Stimulated activated CD8-positive, alpha-beta memory T cell treated with anti-CD3 and anti-CD28 coated beads, Interleukin-4, amount 100 ng/mL, for 1 hour (primary cell): Measurements from ENCODE around the gene POLR3H.
"Not testable (repeated sequence)": the region's sequence is repeated elsewhere in the genome, so short reads cannot be mapped to it uniquely, and the experiment has no call there.

Experiments
- DNase-seq, 2 donors: peaks; one replicate each; pipeline ENCODE4 v3.0.0-alpha.2; 2020; ENCODE audit warnings: low read depth in 2 of 2, low spot score in 1 of 2

Gene POLR3H, protein sequence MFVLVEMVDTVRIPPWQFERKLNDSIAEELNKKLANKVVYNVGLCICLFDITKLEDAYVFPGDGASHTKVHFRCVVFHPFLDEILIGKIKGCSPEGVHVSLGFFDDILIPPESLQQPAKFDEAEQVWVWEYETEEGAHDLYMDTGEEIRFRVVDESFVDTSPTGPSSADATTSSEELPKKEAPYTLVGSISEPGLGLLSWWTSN

DNA sequence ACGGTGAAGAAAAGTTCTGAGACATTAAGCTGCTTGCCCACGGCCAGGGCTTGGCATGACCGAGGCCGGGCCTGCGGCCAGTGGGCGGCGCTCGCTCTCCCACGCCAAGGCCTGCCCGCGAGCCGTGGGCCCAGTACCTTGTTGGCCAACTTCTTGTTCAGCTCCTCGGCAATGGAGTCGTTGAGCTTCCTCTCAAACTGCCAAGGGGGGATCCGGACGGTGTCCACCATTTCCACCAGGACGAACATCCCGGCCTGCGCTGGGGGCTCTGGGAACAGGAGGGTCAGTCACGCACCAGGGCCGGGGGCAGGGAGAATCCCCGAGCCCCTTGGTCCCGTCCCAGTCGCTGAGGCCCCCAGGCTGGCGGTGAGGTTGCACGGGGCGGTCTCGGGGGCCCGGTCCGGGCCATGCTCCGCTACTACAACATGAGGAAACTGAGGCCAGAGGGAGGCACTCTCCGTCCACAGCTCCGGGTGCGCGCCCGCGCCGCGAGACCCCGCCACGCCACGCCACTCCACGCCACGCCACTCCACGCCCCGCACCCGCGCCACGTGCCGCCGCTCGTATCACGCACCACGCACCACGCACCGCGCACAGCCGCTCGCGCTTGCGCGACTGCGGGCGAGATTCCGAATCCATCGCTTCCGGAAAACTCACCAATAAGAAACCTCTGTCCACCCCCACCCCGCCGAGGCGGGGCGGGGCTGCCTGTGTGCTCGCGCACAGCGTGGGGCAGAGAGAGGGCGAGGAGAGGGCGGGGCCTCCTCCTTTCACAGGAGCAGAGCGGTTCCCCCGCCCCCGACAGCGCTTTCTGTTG is at the start of gene POLR3H:
Gene POLR3H (minus strand): TSS at position 617 of the 817 bp plus-strand sequence. CDS start 369 bp downstream, at position 248.
- DNase-seq: peak; percentile 90 to 93

DNA sequence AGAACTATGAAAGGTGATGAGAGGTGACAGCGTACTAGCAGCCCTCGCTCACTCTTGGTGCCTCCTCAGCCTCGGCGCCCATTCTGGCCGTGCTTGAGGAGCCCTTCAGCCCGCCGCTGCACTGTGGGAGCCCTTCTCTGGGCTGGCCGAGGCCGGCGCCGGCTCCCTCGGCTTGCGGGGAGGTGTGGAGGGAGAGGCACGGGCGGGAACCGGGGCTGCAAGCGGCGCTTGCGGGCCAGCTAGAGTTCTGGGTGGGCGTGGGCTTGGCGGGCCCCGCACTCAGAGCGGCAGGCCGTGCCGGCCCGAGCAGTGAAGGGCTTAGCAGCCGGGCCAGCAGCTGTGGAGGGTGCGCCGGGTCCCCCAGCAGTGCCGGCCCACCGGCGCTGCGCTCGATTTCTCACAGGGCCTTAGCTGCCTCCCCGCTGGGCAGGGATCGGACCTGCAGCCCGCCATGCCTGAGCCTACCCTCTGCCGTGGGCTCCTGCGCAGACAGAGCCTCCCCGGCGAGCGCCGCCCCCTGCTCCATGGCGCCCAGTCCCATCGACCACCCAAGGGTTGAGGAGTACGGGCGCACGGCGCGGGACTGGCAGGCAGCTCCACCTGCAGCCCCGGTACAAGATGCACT is 49.2 kb upstream of the POLR3H start:
- DNase-seq: not testable (repeated sequence)

DNA sequence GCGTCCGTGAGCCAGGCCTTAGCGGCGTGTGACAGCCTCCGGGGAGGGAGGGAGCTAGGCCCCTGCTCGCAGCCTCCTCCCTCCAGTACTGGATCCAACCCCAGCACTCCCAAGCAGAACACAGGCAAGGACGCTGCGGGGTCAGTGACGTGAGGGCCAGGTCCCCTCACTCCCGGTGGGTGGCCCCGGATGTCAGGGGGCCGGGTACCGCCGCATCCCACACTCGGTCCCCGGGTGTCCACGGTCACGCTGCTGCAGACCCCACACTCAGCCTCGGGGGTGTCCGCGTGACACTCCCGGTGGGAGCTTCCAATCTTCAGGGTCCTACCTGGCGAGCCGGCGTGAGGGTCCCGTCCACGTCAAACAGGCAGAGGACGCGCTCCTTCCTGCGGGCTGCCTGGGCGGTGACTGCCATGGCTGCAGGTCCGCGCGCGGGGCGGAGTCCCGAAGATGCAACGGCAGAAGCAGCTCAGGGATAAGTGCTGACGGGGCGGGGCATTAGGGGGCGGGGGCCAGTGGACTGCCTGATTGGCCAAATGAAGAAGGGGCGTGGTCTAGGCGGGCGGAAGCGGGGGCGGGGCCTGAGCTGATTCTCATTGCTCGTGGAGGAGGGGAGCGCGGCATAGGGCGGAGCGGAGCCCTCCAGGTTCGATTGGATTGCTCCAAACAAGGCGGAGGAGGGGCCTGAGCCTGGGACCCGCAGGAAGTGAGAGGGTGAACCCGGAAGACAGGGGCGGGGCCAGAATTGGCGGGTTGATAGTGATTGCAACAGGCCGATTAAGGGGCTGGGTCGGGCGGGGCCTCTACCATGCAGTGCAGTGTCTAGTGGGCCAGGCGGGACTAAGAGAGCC is 45.3 kb upstream of the POLR3H start, which contains the start of gene PMM1:
Gene PMM1 (minus strand): TSS at position 450 of the 851 bp plus-strand sequence. CDS start 35 bp downstream, at position 415.
- DNase-seq: peak; percentile 100

DNA sequence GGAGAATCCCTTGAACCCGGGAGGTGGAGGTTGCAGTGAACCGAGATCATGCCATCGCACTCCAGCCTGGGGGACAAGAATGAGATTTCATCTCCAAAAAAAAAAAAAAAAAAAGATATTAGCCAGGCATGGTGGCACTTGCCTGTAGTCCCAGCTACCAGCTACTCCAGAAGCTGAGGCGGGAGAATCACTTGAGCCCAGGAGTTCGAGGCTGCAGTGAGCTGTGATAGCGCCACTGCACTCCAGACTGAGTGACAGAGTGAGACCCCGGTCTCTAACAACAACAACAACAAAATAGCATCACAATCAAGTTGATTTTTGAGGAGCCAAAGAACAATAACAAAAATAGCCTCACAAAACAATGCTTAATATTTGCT is 43.1 kb upstream of the POLR3H start:
- no peak for DNase-seq

DNA sequence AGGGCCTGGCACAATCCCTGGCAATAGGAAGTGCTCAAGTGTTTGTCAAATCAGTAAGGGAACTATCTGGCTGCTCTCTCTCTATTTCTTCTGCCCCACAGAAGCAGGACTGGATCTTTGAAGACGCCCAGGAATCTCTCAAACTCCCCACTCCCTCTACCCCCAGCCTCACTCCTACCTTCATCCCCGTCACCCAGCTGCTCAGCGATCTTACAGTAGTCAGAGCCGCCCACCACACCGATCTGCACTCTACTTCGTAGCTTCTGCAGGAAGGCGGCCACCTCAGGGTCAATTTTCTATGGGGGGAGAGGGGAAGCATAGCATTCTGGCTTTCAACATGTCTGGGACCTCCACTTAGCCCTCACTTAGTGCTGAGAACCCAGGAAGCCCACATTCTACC is 41.6 kb upstream of the POLR3H start:
- DNase-seq: no peak

DNA sequence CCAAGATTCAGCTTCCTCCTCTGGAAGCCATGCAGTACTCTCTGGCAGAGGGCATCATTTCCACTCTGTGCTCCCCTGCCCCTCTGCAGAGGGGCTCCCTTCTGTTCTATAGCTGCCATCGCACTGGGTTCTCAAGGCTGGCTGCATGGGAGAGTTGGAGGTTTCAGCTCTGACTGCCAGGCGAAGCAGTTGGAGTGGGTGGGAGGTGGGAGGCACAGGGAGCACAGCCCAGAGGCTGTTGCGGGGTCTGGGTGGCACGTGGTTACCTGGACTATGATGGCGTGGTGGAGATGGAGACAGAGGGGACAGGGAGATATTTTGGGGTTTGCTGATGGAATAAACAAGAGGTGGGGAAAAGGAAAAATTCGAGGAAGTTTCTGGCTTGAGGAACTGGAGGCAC is 40.6 kb upstream of the POLR3H start:
- no peak for DNase-seq

DNA sequence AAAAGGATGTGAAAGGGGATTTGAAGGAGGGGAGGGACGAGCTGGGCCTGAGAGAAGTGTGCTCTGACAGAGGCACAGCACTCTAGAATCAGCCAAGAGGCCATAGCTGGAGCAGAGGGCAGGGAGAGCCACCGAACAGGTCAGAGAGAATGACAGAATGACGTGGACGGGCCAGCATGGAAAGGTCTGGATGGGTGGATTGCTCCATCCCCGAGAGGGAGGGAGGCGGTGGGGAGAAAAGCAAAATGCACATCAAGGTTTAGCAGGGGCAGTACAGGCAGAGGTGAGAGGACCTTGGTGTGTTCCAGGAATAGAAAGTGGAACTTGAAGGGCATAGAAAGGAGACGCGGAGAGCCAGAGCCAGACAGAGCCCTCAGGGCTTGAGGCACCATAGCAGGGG is 38.4 kb upstream of the POLR3H start:
- no peak for DNase-seq

DNA sequence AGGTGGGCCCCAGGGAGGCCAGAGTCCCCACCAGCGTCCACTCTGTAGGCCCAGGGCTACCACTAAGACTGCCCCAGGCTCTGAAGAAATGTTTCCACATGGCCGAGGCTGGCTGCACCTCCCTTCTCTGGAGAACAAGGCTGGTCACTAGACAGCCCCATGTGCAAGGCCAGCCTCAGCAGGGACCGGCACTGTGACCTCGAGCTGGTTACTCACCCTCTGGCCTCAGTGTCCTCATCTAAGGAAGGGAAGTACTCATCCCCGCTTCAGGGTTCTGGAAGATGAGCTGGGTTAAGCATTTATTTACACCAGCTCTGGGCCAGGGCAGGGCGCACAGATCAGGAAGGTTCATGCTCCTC is 35.7 kb upstream of the POLR3H start:
- DNase-seq: no peak

DNA sequence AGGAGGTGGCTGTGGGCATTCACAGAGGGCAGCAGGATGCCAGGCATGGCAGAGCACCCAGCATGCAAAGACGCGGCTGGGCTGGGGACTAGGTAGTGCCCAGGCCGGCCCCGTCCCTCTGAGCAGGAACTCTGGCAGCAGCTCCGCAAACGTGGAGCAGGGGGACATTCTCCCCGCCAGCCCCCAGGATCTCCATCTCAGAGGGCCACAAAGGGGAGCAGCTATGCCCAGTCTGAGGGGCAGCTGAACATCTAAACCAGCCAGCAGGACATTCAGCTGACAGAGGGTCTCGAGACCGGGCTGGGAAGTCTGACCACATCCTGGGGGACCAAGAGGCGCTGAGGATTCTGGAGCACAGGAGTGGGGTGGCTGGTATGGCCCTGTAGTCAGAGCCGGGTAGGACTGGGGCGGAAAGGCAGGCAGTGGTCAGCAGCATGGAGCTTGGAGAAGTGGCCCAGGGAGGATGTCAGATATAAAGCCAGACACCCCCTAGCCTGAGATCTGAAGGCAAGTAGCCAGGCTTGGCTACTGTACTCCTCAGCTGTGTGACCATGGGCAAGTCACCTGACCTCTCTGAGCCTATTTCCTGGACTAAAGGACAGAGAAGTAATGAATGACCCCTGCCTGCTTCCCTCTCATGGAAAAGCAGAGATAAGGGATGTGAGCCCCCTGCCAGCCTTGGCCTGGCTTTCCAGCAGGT is 35.2 kb upstream of the POLR3H start:
- DNase-seq: no peak

DNA sequence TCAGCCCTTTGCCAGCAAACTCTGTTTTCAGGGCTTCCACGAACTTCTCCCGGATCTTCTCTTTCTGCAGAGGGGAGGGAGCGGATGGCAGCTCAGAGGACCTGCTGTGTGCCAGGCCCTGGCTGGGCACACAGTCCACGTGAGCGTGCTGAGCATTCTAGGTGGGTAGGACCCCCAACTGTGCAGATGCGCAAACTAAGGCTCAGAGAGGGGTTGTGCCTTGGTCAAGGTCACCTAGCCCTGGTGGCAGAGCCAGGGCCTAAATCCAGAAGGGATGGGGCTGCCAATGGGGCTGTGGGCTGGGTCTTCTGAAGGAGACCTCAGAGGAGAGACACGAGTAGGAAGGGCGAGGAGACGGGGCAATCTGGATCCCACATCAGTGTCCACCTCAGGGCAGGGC is 34.5 kb upstream of the POLR3H start:
- DNase-seq: no peak

DNA sequence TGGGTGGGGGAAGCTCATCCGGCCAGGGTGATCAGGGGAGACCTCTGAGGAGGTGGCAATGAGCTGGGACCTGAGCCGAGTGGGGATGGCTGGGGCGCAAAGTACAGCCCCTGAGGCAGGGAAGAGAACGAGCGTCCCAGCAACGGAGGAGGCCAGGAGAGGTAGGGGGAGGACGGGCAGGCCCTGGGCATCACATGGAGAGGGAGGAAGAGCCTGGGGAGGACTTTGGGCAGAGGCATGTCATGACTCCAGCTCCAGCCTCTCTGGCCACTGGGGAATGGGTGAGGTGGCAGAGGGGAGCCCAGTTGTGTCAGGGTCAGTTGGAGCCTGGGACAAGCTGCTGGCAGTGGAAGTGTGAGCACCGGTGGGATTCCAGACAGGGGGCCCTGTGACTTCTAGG is 33.8 kb upstream of the POLR3H start:
- no peak for DNase-seq

DNA sequence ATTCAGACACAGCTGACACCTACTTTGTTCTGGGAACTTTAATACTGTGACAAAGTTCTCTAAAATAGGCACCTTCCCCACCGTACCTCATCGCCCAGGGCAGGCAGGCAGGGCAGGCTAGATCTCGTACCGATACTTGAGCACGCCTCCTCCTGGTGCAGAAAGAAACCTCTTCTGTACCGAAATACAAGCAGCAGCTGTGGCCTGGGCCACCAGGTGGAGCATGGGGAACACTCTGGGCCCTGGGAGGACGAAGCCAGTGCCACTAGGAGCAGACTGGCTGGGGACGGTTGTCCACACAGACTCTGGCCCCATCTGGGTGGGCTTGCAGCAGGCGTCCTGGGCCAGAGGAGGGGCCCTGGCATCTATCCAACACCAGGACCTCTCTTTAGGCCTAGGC is 32.6 kb upstream of the POLR3H start:
- DNase-seq: peak in 1 of 2 donors; percentile 3

DNA sequence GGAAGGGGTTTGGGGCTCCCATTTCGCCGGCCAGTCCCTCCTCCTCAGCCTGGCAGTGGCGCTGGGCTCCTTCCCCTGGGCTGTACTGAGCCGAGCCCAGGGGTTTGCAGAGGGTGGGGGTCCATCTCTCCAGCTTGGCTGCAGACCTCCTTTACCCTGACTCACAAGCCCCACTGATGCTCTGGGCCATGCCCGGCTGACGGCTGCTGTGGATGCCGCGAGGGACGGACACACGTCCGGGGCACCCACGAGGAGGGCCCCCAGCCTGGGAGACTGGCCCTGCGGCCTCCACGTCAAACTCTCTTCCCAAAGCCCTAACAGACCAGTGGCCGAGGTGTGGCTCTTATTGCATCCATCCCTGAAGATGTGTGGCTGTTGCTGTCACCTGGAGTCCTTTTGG is 31.3 kb upstream of the POLR3H start:
- no peak for DNase-seq

DNA sequence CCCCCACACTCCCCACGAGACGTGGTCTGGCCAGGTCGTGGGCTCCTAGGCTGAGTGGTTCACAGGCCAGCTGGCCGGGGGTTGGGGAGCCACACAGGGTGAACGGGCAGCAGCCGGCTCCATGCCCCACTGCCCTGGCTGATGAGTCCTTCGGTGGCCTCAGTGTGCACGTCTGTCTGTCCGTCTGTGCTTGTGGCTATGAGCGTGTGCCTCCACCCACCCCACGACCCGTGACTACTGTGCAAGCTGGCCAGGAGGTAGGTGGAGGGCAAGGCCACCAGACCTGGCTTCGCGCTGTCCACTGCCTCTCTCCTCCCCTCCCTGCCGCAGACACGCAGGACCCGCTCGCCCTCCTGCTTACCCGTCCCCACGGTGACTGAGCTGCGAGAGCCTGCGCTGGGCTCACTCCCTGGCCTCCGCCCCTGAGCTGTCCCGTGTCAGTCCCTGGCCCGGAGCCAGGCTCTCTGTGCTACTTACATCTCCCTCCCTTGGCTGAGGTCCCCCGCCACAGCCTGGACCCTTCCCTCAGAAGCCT is 30.6 kb upstream of the POLR3H start:
- DNase-seq: no peak

DNA sequence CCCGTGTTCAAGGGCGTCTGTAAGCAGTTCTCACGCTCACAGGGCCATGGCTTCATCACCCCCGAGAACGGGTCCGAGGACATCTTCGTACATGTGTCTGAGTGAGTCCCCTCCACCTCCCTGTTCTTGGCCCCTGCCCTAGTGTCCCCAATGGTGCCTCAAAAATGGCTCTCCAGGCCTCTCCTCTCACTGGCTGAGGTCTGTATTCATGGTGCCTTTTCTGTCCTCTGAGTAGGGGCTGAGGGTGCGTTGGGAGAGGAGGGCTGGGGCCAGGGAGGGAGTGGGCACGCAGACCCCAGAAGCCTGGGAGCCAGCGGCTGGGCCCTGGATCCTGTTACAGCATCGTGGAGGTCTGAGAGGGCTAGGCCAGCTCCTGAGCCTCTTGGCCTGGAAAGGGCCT is 29.4 kb upstream of the POLR3H start:
- DNase-seq: no peak

DNA sequence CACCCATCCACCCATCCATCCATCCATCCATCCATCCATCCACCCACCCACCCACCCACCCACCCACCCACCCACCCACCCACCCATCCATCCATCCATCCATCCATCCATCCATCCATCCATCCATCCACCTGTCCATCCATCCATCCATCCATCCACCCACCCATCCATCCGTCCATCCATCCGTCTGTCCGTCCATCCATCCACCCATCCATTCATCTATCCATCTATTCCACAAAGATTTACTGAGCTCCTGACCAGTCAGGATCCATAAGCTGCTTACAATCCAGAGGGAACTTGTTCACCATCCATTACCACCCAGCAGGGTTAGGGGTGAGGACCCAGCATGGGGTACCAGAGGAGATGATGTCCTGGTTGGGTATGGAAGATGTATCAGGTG is 28.0 kb upstream of the POLR3H start:
- DNase-seq: not testable (repeated sequence)

DNA sequence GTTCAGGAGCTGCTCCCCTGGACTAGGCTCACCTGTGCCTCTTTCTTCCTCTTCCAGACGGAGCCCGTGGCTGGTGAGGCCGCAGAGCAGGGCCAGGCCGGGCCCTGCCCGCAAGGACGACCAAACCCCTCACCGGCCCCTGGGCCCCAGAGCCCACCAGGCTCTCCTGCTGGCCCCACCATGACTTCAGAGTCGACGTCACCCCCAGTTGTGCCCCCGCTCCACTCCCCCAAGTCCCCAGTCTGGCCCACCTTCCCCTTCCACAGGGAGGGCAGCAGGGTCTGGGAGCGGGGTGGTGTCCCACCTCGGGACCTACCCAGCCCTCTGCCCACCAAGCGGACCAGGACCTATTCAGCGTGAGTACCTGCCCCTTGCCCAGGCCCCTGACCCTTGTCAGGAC is 27.5 kb upstream of the POLR3H start:
- no peak for DNase-seq

DNA sequence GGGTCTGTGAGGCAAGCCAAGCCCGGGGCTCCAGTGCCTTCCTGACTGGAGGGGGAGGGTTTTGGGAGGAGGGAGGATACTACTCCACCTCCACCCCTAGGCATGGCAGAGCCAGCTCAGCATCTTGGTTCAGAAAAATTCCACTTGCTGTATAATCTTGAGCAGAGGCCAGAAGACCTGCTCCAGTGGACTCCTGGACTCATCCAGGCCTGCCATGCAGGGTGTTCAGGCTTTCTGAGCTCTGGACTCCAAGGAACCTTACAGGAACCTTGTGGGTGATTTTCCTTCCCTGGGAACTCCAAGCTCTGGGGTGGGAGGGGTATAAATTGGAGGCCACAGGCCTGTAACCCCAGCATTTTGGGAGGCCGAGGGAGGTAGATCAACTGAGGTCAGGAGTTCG is 26.0 kb upstream of the POLR3H start:
- DNase-seq: no peak

DNA sequence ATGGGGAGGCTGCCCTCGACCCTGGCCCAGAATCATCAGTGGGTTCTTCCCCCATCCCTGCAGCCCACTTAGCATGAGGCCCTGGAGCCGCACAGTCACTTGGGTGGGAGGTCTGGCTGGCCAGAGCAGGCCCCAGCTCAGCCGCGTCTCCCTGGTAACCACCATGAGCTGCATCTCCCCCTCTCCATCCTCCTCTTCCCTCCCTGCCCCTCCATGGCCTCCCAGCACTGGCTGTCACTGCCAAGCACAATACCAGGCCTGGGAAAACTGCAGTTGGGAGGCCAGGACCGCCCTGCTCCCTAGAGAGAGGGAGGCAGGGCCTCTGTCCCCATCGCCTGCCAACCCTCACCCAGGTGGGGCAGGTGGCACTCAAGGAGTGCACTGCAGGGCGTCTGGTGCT is 24.5 kb upstream of the POLR3H start:
- DNase-seq: no peak

DNA sequence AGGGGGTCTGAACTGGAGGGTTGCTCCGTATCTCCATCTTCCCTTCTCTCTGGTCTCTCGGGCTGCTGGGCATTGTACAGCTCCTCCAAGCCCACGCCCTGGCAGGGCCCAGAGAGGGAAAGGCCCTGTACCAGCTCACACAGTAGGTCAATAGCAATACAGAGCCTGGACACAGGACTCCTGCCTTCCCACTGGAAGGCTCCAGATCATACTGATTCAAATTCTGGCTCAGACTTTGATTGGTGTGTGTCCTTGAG is 23.2 kb upstream of the POLR3H start:
- DNase-seq: no peak
